HG03460 (cell line): ENCODE data around the gene ARFGEF3.
A peak's percentile ranks its signal among the peaks of the same experiment; 100 is the strongest.
"Not testable (repeated sequence)": the region's sequence is repeated elsewhere in the genome, so short reads cannot be mapped to it uniquely, and the experiment has no call there.

ENCODE experiments used
- ATAC-seq: cut with Tn5 transposase; IDR thresholded peaks from one replicate; pipeline ENCODE4 v1.9.1; 2021; ENCODE audit not compliant: unreplicated experiment

ARFGEF3 gene

GRCh38 chr6:138161338-138162110 lies at the start of gene ARFGEF3:
TSS of gene ARFGEF3 (plus strand) at chr6:138161939. CDS start at chr6:138162087, 148 bp downstream.
- ATAC-seq = peak; percentile 65

- ATAC-seq = no peak
Measured at GRCh38 chr6:138113588-138114210, 48.0 kb upstream of the ARFGEF3 start.

GRCh38 chr6:138115201-138115600 lies 46.5 kb upstream of the ARFGEF3 start:
- ATAC-seq = no peak

GRCh38 chr6:138115877-138116660 lies 45.7 kb upstream of the ARFGEF3 start:
- no peak for ATAC-seq

GRCh38 chr6:138116661-138116999 lies 45.1 kb upstream of the ARFGEF3 start:
- ATAC-seq = no peak

- no peak for ATAC-seq
Measured at GRCh38 chr6:138117376-138117914, 44.3 kb upstream of the ARFGEF3 start.

- not testable (repeated sequence) for ATAC-seq
Measured at GRCh38 chr6:138119229-138119628, 42.5 kb upstream of the ARFGEF3 start.

- no peak for ATAC-seq
Measured at GRCh38 chr6:138119976-138120375, 41.8 kb upstream of the ARFGEF3 start.

GRCh38 chr6:138124096-138124495 lies 37.6 kb upstream of the ARFGEF3 start:
- ATAC-seq = no peak

- ATAC-seq = no peak
Measured at GRCh38 chr6:138128096-138128495, 33.6 kb upstream of the ARFGEF3 start.

GRCh38 chr6:138129190-138129589 lies 32.5 kb upstream of the ARFGEF3 start:
- no peak for ATAC-seq

- ATAC-seq = no peak
Measured at GRCh38 chr6:138142806-138143205, 18.9 kb upstream of the ARFGEF3 start.

GRCh38 chr6:138145402-138145801 lies 16.3 kb upstream of the ARFGEF3 start:
- ATAC-seq = no peak

GRCh38 chr6:138146544-138146943 lies 15.2 kb upstream of the ARFGEF3 start:
- no peak for ATAC-seq

GRCh38 chr6:138155443-138155842 lies 6.3 kb upstream of the ARFGEF3 start:
- no peak for ATAC-seq

GRCh38 chr6:138157986-138158638 lies 3.6 kb upstream of the ARFGEF3 start:
- ATAC-seq = no peak

GRCh38 chr6:138159246-138159645 lies 2.5 kb upstream of the ARFGEF3 start:
- no peak for ATAC-seq

- no peak for ATAC-seq
Measured at GRCh38 chr6:138160329-138161087, 1.2 kb upstream of the ARFGEF3 start.

- ATAC-seq = no peak
Measured at GRCh38 chr6:138161088-138161337, 726 bp upstream of the ARFGEF3 start.

GRCh38 chr6:138162111-138162954 lies 594 bp downstream of the ARFGEF3 start:
- ATAC-seq = no peak
